Testis (tissue), 2 donors: Measurements from ENCODE around the gene PPM1L.

Source experiments
- POLR2A ChIP-seq: fragments of 450-650 bp; IDR thresholded peaks from one replicate; pipeline ENCODE4 v1.6.1; 2017; ENCODE audit warnings: antibody characterized with exemption, mild to moderate bottlenecking, moderate library complexity
- TF ChIP-seq, protein P1 (sequence below), 3 experiments: fragments of 450-650 bp in 2 of 3; fragments of 200-600 bp in 1 of 3; sonication (generic) in 1 of 3; IDR thresholded peaks; one replicate each; pipeline ENCODE4 v1.5.1; 2016 to 2019; ENCODE audit warnings: antibody characterized with exemption in 3 of 3, mild to moderate bottlenecking in 2 of 3, moderate library complexity in 1 of 3

DNA sequence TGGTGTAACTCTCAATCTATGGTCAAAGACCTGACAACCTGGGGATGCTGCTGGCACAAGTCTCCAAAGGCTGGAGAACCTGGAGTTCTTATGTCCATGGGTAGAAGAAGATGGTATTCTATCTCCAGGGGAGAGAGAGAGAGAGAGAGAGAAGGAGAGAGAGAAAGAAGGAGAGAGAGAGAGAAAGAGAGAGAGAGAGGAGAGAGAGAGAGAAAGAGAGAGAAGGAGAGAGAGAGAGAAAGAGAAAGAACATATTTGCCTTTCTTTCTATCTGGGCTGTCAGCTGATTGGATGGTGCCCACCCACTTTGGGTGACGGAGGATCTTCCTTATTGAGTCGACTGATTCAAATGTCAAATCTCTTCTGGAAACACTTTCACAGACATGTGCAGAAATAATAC lies 84.6 kb downstream of the PPM1L start:
- TF ChIP-seq, protein P1, sequence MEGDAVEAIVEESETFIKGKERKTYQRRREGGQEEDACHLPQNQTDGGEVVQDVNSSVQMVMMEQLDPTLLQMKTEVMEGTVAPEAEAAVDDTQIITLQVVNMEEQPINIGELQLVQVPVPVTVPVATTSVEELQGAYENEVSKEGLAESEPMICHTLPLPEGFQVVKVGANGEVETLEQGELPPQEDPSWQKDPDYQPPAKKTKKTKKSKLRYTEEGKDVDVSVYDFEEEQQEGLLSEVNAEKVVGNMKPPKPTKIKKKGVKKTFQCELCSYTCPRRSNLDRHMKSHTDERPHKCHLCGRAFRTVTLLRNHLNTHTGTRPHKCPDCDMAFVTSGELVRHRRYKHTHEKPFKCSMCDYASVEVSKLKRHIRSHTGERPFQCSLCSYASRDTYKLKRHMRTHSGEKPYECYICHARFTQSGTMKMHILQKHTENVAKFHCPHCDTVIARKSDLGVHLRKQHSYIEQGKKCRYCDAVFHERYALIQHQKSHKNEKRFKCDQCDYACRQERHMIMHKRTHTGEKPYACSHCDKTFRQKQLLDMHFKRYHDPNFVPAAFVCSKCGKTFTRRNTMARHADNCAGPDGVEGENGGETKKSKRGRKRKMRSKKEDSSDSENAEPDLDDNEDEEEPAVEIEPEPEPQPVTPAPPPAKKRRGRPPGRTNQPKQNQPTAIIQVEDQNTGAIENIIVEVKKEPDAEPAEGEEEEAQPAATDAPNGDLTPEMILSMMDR (IDR thresholded peaks at IDR 0.05) = no peak
- no peak for TF ChIP-seq POLR2A
